ENCODE measurements around the gene CACNA2D4.

The CACNA2D4 gene

GRCh38 chr12:1933342-1934051, 15.0 kb upstream of the CACNA2D4 start:
- no peak for DNase-seq

GRCh38 chr12:1932264-1932777, 13.9 kb upstream of the CACNA2D4 start:
- DNase-seq: no peak

- no peak for DNase-seq
These were observed 13.2 kb upstream of the CACNA2D4 start for GRCh38 chr12:1931642-1932041.

GRCh38 chr12:1930803-1931597, 12.5 kb upstream of the CACNA2D4 start:
- DNase-seq: no peak

GRCh38 chr12:1929985-1930802, 11.7 kb upstream of the CACNA2D4 start:
- no peak for DNase-seq

GRCh38 chr12:1929241-1929984, 11.0 kb upstream of the CACNA2D4 start:
- no peak for DNase-seq

- no peak for DNase-seq
These were observed 10.1 kb upstream of the CACNA2D4 start for GRCh38 chr12:1928439-1929121.

GRCh38 chr12:1927751-1928351, 9.4 kb upstream of the CACNA2D4 start:
- no peak for DNase-seq

GRCh38 chr12:1927051-1927680, 8.7 kb upstream of the CACNA2D4 start:
- no peak for DNase-seq

GRCh38 chr12:1926251-1926657, 7.8 kb upstream of the CACNA2D4 start:
- DNase-seq: no peak

- DNase-seq: no peak
These were observed 7.2 kb upstream of the CACNA2D4 start for GRCh38 chr12:1925684-1926006.

GRCh38 chr12:1924996-1925683, 6.7 kb upstream of the CACNA2D4 start:
- no peak for DNase-seq

- no peak for DNase-seq
These were observed 4.5 kb upstream of the CACNA2D4 start for GRCh38 chr12:1922985-1923384.

- DNase-seq: no peak
These were observed 3.7 kb upstream of the CACNA2D4 start for GRCh38 chr12:1922075-1922709.

- DNase-seq: no peak
These were observed 2.5 kb upstream of the CACNA2D4 start for GRCh38 chr12:1920971-1921370.

GRCh38 chr12:1920436-1920835, 2.0 kb upstream of the CACNA2D4 start:
- DNase-seq: no peak

GRCh38 chr12:1919763-1920162, 1.3 kb upstream of the CACNA2D4 start:
- no peak for DNase-seq

- DNase-seq: no peak
These were observed 832 bp upstream of the CACNA2D4 start for GRCh38 chr12:1919284-1919683.

GRCh38 chr12:1918884-1919236, 408 bp upstream of the CACNA2D4 start:
- no peak for DNase-seq
